ENCODE data around the gene LY6G6C. TPM values are rescaled to one million over a fixed set of nuclear protein-coding genes. Genes with fewer than 3 reads are reported as not detected.
A peak's percentile ranks its signal among the peaks of the same experiment; 100 is the strongest.

The LY6G6C gene
- total RNA-seq, 1 donor from 2014 or later, result 1.8 TPM

DNA sequence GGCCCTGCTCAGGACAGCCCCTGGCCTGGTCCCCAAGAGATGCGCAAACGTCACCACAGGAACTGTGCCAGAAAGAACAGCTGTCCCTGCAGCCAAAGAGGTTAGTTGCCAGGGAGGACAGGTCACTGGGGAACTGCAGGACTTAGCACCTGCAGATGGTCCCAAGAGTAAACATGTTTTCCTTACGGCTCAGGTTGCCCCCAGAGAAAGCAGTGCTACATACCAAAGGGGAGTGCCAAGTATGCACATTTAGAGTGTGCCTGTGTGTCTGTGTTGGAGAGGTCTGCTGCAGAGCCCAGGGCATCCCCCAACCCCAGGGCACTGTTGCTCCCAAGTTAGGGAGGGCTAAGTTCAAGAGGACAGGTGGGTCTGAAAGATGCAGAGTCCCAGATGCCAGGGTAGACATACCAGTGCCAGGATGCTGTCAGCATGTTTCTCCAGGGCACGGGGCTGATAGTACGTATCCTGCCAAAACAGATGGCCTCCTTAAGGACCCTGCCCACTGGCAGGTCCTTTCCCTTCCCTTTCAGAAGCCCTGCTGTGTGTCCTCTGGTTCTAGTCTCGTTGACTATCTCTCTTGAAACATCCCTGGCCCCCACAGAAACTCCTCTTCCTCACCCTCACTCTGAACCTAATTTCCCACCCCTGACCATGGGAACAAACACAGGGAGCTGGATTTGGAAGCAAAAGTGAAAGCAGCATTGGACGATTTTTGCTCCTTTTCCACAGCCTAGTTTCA lies 19.7 kb downstream of the LY6G6C start:
- Mint-ChIP-seq H3K9me3 (ENCODE audit: unreplicated experiment) (peaks cover 10% of the 10 kb centered on the region), H3K4me1 (ENCODE audit: low read depth, unreplicated experiment) (peaks cover 13% of the 10 kb centered on the region), H3K27ac (ENCODE audit: unreplicated experiment) (peak overlapping the region; percentile 99), H3K27me3 (ENCODE audit: unreplicated experiment) (peaks cover 7% of the 10 kb centered on the region), H3K36me3 (ENCODE audit: unreplicated experiment) (no peaks in the 10 kb centered on the region), H3K4me3 (ENCODE audit: unreplicated experiment) (peak overlapping the region; percentile 94)
- peak; percentile 48 for DNase-seq
- TF ChIP-seq, protein P1, sequence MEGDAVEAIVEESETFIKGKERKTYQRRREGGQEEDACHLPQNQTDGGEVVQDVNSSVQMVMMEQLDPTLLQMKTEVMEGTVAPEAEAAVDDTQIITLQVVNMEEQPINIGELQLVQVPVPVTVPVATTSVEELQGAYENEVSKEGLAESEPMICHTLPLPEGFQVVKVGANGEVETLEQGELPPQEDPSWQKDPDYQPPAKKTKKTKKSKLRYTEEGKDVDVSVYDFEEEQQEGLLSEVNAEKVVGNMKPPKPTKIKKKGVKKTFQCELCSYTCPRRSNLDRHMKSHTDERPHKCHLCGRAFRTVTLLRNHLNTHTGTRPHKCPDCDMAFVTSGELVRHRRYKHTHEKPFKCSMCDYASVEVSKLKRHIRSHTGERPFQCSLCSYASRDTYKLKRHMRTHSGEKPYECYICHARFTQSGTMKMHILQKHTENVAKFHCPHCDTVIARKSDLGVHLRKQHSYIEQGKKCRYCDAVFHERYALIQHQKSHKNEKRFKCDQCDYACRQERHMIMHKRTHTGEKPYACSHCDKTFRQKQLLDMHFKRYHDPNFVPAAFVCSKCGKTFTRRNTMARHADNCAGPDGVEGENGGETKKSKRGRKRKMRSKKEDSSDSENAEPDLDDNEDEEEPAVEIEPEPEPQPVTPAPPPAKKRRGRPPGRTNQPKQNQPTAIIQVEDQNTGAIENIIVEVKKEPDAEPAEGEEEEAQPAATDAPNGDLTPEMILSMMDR (IDR thresholded peaks at IDR 0.05; ENCODE audit: partially characterized antibody, unreplicated experiment), result no peak

DNA sequence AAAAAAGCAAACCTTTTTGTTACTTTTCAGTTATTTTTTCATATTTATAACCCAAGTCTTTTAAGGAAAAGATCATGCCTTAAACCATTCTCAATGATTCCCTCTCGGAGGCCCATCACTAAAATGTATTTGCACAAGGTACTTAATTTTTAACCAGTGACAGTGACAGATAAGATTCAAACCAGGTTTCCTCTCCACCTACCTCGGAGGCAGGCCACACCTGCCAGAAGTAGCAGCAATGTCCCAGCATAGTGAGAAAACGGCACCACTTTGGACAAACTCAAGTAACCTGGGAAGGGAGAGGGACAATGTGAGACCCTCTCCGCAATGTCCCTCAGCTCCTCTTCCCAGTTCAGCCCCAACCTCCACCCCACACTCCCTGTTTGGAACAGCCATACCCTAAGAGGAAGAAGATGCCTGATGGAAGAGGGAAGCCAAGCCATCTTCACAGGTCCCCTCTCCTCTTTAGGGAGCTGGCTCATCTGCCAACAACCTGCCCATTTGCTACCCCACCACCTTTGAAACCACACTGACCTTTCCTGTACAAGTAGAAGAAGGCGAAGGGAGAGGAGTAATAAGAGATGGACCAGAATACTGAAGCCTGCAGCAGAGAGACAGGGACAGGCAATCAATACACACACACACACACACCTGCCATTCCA lies 20.7 kb downstream of the LY6G6C start:
- peak overlapping the region; percentile 62 for H3K27ac Mint-ChIP-seq (ENCODE audit: unreplicated experiment)

DNA sequence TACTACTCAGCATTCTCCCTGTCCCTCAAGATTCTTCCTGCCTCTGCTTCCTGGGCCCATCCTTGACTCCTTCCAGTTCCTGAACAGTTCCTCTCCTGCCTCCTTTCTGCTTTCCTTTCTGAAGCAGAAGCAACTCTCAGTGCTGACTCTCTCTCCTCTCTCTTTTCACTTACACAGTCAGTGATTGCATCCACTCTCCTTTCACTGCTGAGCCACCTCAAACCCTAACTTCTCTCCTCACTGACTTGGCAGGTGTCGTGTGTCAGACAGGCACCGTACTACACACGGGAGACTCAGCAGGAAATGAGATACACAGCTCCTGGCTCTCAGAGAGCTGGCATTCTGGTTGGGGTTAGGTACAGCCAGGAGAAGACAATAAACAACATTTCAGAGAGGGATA lies 24.0 kb downstream of the LY6G6C start:
- H3K4me1 Mint-ChIP-seq (ENCODE audit: low read depth, unreplicated experiment), result peaks cover 13% of the 10 kb centered on the region

More for the DNA sequence above, 20.7 kb downstream of the LY6G6C start:
- DNase-seq, result no peak
- Mint-ChIP-seq H3K4me3 (ENCODE audit: unreplicated experiment) (peak overlapping the region; percentile 94), H3K9me3 (ENCODE audit: unreplicated experiment) (peaks cover 10% of the 10 kb centered on the region), H3K27me3 (ENCODE audit: unreplicated experiment) (peaks cover 7% of the 10 kb centered on the region), H3K36me3 (ENCODE audit: unreplicated experiment) (no peaks in the 10 kb centered on the region), H3K4me1 (ENCODE audit: low read depth, unreplicated experiment) (peaks cover 13% of the 10 kb centered on the region)
- TF ChIP-seq, protein P1 (IDR thresholded peaks at IDR 0.05; ENCODE audit: partially characterized antibody, unreplicated experiment), result no peak

DNA sequence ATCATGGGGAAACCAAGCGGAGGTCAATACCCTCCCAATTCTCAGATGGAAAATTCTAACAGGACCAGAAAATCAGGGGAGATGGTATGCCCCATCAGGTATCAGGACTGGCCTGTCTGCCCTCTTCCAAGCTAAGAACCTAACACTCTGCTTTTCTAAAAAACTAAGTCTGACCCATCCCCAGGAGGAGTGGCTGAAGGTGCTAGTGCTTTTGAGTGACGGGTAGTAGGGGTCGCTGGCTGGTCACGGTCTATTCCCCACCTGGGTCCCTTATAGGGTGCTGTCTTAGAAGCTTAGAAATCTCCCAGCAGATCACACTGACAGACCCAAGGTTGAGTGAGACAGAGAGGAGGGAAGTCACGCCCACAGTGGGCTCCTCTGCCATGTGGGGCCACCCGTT lies 28.0 kb downstream of the LY6G6C start:
- Mint-ChIP-seq H3K36me3 (ENCODE audit: unreplicated experiment) (no peaks in the 10 kb centered on the region), H3K27ac (ENCODE audit: unreplicated experiment) (no peak overlapping the region), H3K27me3 (ENCODE audit: unreplicated experiment) (no peaks in the 10 kb centered on the region), H3K4me3 (ENCODE audit: unreplicated experiment) (no peak overlapping the region), H3K4me1 (ENCODE audit: low read depth, unreplicated experiment) (no peaks in the 10 kb centered on the region), H3K9me3 (ENCODE audit: unreplicated experiment) (no peaks in the 10 kb centered on the region)
- TF ChIP-seq, protein P1 (IDR thresholded peaks at IDR 0.05; ENCODE audit: partially characterized antibody, unreplicated experiment), result no peak
- DNase-seq, result no peak

More for the DNA sequence above, 24.0 kb downstream of the LY6G6C start:
- Mint-ChIP-seq H3K36me3 (ENCODE audit: unreplicated experiment) (no peaks in the 10 kb centered on the region), H3K27ac (ENCODE audit: unreplicated experiment) (no peak overlapping the region), H3K27me3 (ENCODE audit: unreplicated experiment) (peaks cover 5% of the 10 kb centered on the region), H3K4me3 (ENCODE audit: unreplicated experiment) (peak overlapping the region; percentile 39), H3K9me3 (ENCODE audit: unreplicated experiment) (peaks cover 1% of the 10 kb centered on the region)
- TF ChIP-seq, protein P1 (IDR thresholded peaks at IDR 0.05; ENCODE audit: partially characterized antibody, unreplicated experiment), result no peak
- DNase-seq, result no peak

DNA sequence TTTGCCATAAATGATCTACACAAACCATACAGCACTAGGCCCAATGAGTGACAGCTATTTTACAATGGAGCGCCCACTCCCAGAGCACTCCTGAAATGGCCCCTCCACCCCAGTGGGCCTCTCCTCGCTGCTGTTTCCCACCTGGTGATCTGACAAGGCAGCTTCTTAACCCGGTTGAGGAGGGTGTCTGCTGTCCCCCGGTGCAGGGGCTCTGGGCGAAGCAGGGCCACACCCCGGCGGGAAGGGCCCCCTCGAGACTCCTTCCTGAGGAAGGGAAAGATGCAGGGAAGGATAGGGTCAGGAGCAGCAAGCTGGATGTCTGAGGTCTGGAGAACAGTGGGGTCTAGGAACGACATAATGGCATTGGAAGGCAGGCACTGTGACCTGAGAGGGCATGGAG lies 28.7 kb downstream of the LY6G6C start:
- Mint-ChIP-seq H3K4me3 (ENCODE audit: unreplicated experiment) (no peak overlapping the region), H3K4me1 (ENCODE audit: low read depth, unreplicated experiment) (no peaks in the 10 kb centered on the region), H3K27me3 (ENCODE audit: unreplicated experiment) (no peaks in the 10 kb centered on the region), H3K36me3 (ENCODE audit: unreplicated experiment) (no peaks in the 10 kb centered on the region), H3K27ac (ENCODE audit: unreplicated experiment) (no peak overlapping the region), H3K9me3 (ENCODE audit: unreplicated experiment) (no peaks in the 10 kb centered on the region)
- DNase-seq, result no peak
- TF ChIP-seq, protein P1 (IDR thresholded peaks at IDR 0.05; ENCODE audit: partially characterized antibody, unreplicated experiment), result no peak
